Fibroblast of pulmonary artery (primary cell): ENCODE data around the gene APBB2.

Source experiments
- DNase-seq: peaks from one replicate; pipeline ENCODE4 v3.0.0-alpha.2; 2010; ENCODE audit warnings: low read depth
- H3K4me3 ChIP-seq: replicated peaks from 2 replicates; pipeline ENCODE4 v1.5.1; 2011; ENCODE audit warnings: low read depth, mild to moderate bottlenecking, control low read depth, low read length, moderate library complexity
- CTCF ChIP-seq: IDR thresholded peaks from 2 replicates; pipeline ENCODE4 v1.5.1; 2011; ENCODE audit warnings: mild to moderate bottlenecking, control low read depth, low read length, inconsistent platforms; ENCODE audit errors: missing control alignments

APBB2 gene

GRCh38 chr4:40845154-40845835 is 369.0 kb downstream of the APBB2 start:
- no peak for DNase-seq
- H3K4me3 ChIP-seq = no peak overlapping the region
- no peak for TF ChIP-seq CTCF

GRCh38 chr4:40844261-40844660 is 370.1 kb downstream of the APBB2 start:
- no peak overlapping the region for H3K4me3 ChIP-seq
- DNase-seq = no peak
- no peak for TF ChIP-seq CTCF

DNA sequence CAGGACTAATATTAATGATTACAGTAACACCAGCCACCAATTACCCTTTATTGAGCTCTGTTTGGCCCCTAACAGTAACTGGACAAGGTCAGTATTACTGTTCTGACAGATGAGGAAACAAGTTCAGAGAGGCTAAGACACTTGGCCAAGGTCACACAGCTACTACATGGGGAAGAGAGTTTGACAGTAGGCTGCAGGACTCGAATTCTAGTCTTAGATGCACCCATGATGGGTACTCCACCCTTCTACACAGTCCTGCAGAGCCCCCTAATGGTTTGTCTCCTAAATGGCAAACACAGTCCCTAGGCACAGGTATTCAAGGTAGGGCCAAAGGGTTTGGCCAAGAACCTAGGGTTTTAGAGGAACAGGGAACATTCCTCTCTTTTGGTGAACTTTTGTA is 370.6 kb downstream of the APBB2 start:
- no peak for TF ChIP-seq CTCF
- DNase-seq = no peak
- H3K4me3 ChIP-seq = no peak overlapping the region

- TF ChIP-seq CTCF = no peak
- no peak for DNase-seq
- no peak overlapping the region for H3K4me3 ChIP-seq
These were observed 371.5 kb downstream of the APBB2 start for GRCh38 chr4:40842725-40843423.

- DNase-seq = no peak
- H3K4me3 ChIP-seq = no peak overlapping the region
- no peak for TF ChIP-seq CTCF
These were observed 372.0 kb downstream of the APBB2 start for GRCh38 chr4:40842318-40842717.

- peak; percentile 86 for DNase-seq
- TF ChIP-seq CTCF = peak; percentile 85
These were observed 373.3 kb downstream of the APBB2 start for GRCh38 chr4:40840985-40841571.

More at GRCh38 chr4:40840985-40841571, 373.3 kb downstream of the APBB2 start:
- H3K4me3 ChIP-seq = no peak overlapping the region
